ENCODE measurements around the gene PDE4B.

DNA sequence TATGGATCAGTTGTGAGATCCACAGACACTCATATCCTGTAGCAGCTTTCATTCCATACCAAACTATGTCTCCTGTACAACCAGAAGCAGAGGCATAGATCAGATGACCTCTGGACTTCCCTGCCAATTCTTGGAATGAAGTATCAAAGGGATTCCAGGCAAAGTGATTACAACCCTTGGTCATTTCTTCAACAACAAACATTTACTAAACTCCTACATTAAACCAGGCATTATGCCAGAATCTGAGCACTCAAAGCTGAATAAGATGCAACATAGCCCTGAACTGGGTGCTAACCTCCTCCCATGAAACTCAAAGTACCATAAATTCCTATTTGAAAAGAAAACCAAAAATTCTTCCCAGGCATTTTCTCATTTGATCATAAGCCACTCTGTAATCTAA, 620.0 kb downstream of the PDE4B start:
- TF ChIP-seq, protein P1, sequence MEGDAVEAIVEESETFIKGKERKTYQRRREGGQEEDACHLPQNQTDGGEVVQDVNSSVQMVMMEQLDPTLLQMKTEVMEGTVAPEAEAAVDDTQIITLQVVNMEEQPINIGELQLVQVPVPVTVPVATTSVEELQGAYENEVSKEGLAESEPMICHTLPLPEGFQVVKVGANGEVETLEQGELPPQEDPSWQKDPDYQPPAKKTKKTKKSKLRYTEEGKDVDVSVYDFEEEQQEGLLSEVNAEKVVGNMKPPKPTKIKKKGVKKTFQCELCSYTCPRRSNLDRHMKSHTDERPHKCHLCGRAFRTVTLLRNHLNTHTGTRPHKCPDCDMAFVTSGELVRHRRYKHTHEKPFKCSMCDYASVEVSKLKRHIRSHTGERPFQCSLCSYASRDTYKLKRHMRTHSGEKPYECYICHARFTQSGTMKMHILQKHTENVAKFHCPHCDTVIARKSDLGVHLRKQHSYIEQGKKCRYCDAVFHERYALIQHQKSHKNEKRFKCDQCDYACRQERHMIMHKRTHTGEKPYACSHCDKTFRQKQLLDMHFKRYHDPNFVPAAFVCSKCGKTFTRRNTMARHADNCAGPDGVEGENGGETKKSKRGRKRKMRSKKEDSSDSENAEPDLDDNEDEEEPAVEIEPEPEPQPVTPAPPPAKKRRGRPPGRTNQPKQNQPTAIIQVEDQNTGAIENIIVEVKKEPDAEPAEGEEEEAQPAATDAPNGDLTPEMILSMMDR (IDR thresholded peaks at IDR 0.05; ENCODE audit: low read depth, low read length) = no peak
- no peak for TF ChIP-seq EZH2phosphoT487 (IDR thresholded peaks at IDR 0.05; ENCODE audit: low read depth)
